Nephron (organoid): ENCODE data around the gene TSPAN18.

ENCODE experiments used
- H3K27ac Mint-ChIP-seq, 3 experiments: 2 replicates each; pipeline ENCODE4 v1.8.0; 2020; ENCODE audit warnings: mixed read lengths in 3 of 3, mild to moderate bottlenecking in 2 of 3, moderate library complexity in 1 of 3
- H3K27me3 Mint-ChIP-seq: 2 replicates; pipeline ENCODE4 v1.8.0; 2021; ENCODE audit warnings: low read depth, mild to moderate bottlenecking, moderate library complexity, mixed read lengths
- H3K36me3 Mint-ChIP-seq: 2 replicates; pipeline ENCODE4 v1.8.0; 2020; ENCODE audit warnings: low read depth, mixed read lengths
- H3K4me1 Mint-ChIP-seq: 2 replicates; pipeline ENCODE4 v1.8.0; 2020; ENCODE audit warnings: mixed read lengths
- H3K4me3 Mint-ChIP-seq, 3 experiments: 2 replicates each; pipeline ENCODE4 v1.8.0; 2020; ENCODE audit warnings: mild to moderate bottlenecking in 3 of 3, mixed read lengths in 3 of 3, moderate library complexity in 2 of 3
- H3K9me3 Mint-ChIP-seq: 2 replicates; pipeline ENCODE4 v1.8.0; 2020; ENCODE audit warnings: mixed read lengths
- CTCF ChIP-seq, 3 experiments: fragments of 200-600 bp; sonication (generic); IDR thresholded peaks; one replicate each; pipeline ENCODE4 v1.5.0; 2021; ENCODE audit warnings: antibody characterized with exemption in 3 of 3; ENCODE audit not compliant: unreplicated experiment in 3 of 3

The TSPAN18 gene

GRCh38 chr11:44860346-44860745 is 133.6 kb downstream of the TSPAN18 start:
- H3K9me3 Mint-ChIP-seq = no peaks in the 10 kb centered on the region
- peaks cover 46% of the 10 kb centered on the region for H3K4me1 Mint-ChIP-seq
- no peak for TF ChIP-seq CTCF (IDR thresholded peaks at IDR 0.05; ENCODE audit: unreplicated experiment in 3 of 3)
- peaks cover 9% of the 10 kb centered on the region for H3K27me3 Mint-ChIP-seq
- H3K36me3 Mint-ChIP-seq = peaks cover 8% of the 10 kb centered on the region
- H3K4me3 Mint-ChIP-seq = no peak overlapping the region
- peak overlapping the region in 1 of 3 experiments; percentile 51 for H3K27ac Mint-ChIP-seq

- peak overlapping the region; percentile 13 to 53 (median 52) for H3K27ac Mint-ChIP-seq
- no peak overlapping the region for H3K4me3 Mint-ChIP-seq
- H3K4me1 Mint-ChIP-seq = peaks cover 57% of the 10 kb centered on the region
- H3K27me3 Mint-ChIP-seq = peaks cover 6% of the 10 kb centered on the region
- H3K9me3 Mint-ChIP-seq = no peaks in the 10 kb centered on the region
- no peak for TF ChIP-seq CTCF (IDR thresholded peaks at IDR 0.05; ENCODE audit: unreplicated experiment in 3 of 3)
- peaks cover 8% of the 10 kb centered on the region for H3K36me3 Mint-ChIP-seq
Measured at GRCh38 chr11:44861849-44862557, 135.2 kb downstream of the TSPAN18 start.

GRCh38 chr11:44862558-44863101 is 135.9 kb downstream of the TSPAN18 start:
- no peak for TF ChIP-seq CTCF (IDR thresholded peaks at IDR 0.05; ENCODE audit: unreplicated experiment in 3 of 3)
- Mint-ChIP-seq H3K36me3 (peaks cover 8% of the 10 kb centered on the region), H3K4me3 (peak overlapping the region in 1 of 3 experiments; percentile 8), H3K27me3 (peaks cover 4% of the 10 kb centered on the region), H3K27ac (peak overlapping the region in 2 of 3 experiments; percentile 35 to 53), H3K4me1 (peaks cover 58% of the 10 kb centered on the region), H3K9me3 (no peaks in the 10 kb centered on the region)

- no peak for TF ChIP-seq CTCF (IDR thresholded peaks at IDR 0.05; ENCODE audit: unreplicated experiment in 3 of 3)
- peaks cover 60% of the 10 kb centered on the region for H3K4me1 Mint-ChIP-seq
- H3K36me3 Mint-ChIP-seq = peaks cover 8% of the 10 kb centered on the region
Measured at GRCh38 chr11:44863231-44863630, 136.5 kb downstream of the TSPAN18 start.

GRCh38 chr11:44865866-44866272 is 139.1 kb downstream of the TSPAN18 start:
- peaks cover 7% of the 10 kb centered on the region for H3K36me3 Mint-ChIP-seq
- H3K27ac Mint-ChIP-seq = peak overlapping the region in 2 of 3 experiments; percentile 60 to 66
- H3K4me3 Mint-ChIP-seq = no peak overlapping the region
- peaks cover 66% of the 10 kb centered on the region for H3K4me1 Mint-ChIP-seq
- no peaks in the 10 kb centered on the region for H3K9me3 Mint-ChIP-seq
- H3K27me3 Mint-ChIP-seq = peaks cover 9% of the 10 kb centered on the region
- TF ChIP-seq CTCF (IDR thresholded peaks at IDR 0.05; ENCODE audit: unreplicated experiment in 3 of 3) = no peak

More at GRCh38 chr11:44863231-44863630, 136.5 kb downstream of the TSPAN18 start:
- H3K27ac Mint-ChIP-seq = peak overlapping the region in 2 of 3 experiments; percentile 53 to 85
- H3K9me3 Mint-ChIP-seq = no peaks in the 10 kb centered on the region
- H3K27me3 Mint-ChIP-seq = peaks cover 4% of the 10 kb centered on the region
- peak overlapping the region in 1 of 3 experiments; percentile 50 for H3K4me3 Mint-ChIP-seq
